ENCODE measurements around the gene AQP1. TPM values are rescaled to one million over a fixed set of nuclear protein-coding genes. Genes with fewer than 3 reads are reported as not detected.

The AQP1 gene
- total and polyA plus RNA-seq, 8 donors, result 91.6 to 1,008 (median 183) TPM

DNA sequence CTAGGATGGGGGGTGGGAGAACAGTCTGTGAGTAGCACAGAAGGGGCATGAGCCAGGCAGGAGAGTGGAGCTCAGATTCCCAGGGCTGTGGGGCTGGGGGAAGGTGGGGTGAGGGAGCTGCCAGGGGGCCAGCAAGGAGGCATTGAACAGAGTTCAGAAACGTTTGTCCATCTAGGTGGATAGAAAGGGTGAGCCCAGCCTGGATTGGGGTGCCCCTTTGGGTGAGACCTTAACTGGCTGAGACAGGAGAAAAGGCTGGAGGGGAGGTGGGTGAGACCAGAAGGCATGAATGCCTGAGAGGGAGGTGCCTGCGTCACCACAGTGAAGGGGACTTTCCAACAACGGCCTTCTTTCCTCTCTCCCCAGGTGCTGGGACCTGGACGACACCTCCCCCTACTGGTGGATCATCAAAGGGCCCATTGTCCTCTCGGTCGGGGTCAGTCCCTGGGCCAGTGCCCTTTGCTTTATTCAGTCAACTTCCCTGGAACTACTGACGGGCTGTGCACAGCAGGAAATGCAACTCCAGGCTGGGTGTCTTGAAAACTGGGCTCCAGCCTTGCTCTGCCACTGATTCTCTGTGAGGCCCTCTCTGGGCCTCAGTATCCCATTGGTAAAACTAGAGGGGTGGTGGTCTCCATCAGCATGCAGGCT lies 63.1 kb downstream of the AQP1 start:
- Histone ChIP-seq H3K27me3 (no peaks in the 10 kb centered on the region), H3K9me3 (no peaks in the 10 kb centered on the region), H3K27ac (no peak overlapping the region), H3K4me1 (no peaks in the 10 kb centered on the region), H3K36me3 (no peaks in the 10 kb centered on the region), H3K4me3 (no peak overlapping the region)
- intact Hi-C loops (cut with DNase I), result loop anchor here in 1 of 2 donors (10.0 kb wide), 1 partner anchor 170 kb away; no protein-coding TSS in a partner anchor
- peak in 2 of 4 donors; percentile 66 for DNase-seq
- ATAC-seq, result peak; percentile 94
- TF ChIP-seq, protein P1, sequence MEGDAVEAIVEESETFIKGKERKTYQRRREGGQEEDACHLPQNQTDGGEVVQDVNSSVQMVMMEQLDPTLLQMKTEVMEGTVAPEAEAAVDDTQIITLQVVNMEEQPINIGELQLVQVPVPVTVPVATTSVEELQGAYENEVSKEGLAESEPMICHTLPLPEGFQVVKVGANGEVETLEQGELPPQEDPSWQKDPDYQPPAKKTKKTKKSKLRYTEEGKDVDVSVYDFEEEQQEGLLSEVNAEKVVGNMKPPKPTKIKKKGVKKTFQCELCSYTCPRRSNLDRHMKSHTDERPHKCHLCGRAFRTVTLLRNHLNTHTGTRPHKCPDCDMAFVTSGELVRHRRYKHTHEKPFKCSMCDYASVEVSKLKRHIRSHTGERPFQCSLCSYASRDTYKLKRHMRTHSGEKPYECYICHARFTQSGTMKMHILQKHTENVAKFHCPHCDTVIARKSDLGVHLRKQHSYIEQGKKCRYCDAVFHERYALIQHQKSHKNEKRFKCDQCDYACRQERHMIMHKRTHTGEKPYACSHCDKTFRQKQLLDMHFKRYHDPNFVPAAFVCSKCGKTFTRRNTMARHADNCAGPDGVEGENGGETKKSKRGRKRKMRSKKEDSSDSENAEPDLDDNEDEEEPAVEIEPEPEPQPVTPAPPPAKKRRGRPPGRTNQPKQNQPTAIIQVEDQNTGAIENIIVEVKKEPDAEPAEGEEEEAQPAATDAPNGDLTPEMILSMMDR (IDR thresholded peaks at IDR 0.05), result peak; percentile 69 to 72

Other genes with a start within 250 kb of the AQP1 start
- under 1 TPM in 1 of 2 donors, not detected in 1; 0.15 TPM for gene CRHR2, start 229.4 kb upstream of the AQP1 start, total RNA-seq
- gene CRHR2, start 229.4 kb upstream of the AQP1 start, polyA plus RNA-seq (ENCODE audit: insufficient read length in 6 of 6), result under 1 TPM; 0.17 to 0.41 (median 0.26) TPM
- 100 to 1,000 TPM; 123 to 164 TPM for gene INMT, start 159.7 kb upstream of the AQP1 start, total RNA-seq
- gene INMT, start 159.7 kb upstream of the AQP1 start, polyA plus RNA-seq (ENCODE audit: insufficient read length in 6 of 6), result 10 to 100 TPM in 5 of 6 donors, 1 to 10 TPM in 1; 8.9 to 33.8 (median 19.1) TPM
- 1 to 10 TPM; 8.0 to 9.4 TPM for gene MINDY4, start 140.4 kb upstream of the AQP1 start, total RNA-seq
- 10 to 100 TPM; 15.2 to 56.0 (median 19.2) TPM for gene MINDY4, start 140.4 kb upstream of the AQP1 start, polyA plus RNA-seq (ENCODE audit: insufficient read length in 6 of 6)
- not detected for gene GHRHR, start 52.1 kb downstream of the AQP1 start, total RNA-seq
- under 1 TPM in 3 of 6 donors, not detected in 3; 0.31 to 0.51 (median 0.48) TPM for gene GHRHR, start 52.1 kb downstream of the AQP1 start, polyA plus RNA-seq (ENCODE audit: insufficient read length in 6 of 6)
- gene ADCYAP1R1, start 140.5 kb downstream of the AQP1 start, total RNA-seq, result 1 to 10 TPM in 1 of 2 donors, under 1 TPM in 1; 0.92 to 1.4 TPM
- gene ADCYAP1R1, start 140.5 kb downstream of the AQP1 start, polyA plus RNA-seq (ENCODE audit: insufficient read length in 6 of 6), result 1 to 10 TPM in 5 of 6 donors, under 1 TPM in 1; 0.87 to 2.4 (median 1.5) TPM